Loucy (cell line): Measurements from ENCODE around the gene PRMT3.
"Not testable (repeated sequence)": the region's sequence is repeated elsewhere in the genome, so short reads cannot be mapped to it uniquely, and the experiment has no call there.

Source experiments
- H2AFZ ChIP-seq: fragments of 200-600 bp; sonication (generic); 2 replicates; pipeline ENCODE4 v1.6.0; 2016; ENCODE audit warnings: antibody characterized with exemption, mild to moderate bottlenecking, low read length, moderate library complexity
- H3F3A ChIP-seq: fragments of 200-600 bp; 2 replicates; pipeline ENCODE4 v1.6.0; 2016; ENCODE audit warnings: antibody characterized with exemption, low read depth, mild to moderate bottlenecking
- H3K27me3 ChIP-seq: fragments of 200-600 bp; sonication (generic); 2 replicates; pipeline ENCODE4 v1.6.1; 2014; ENCODE audit warnings: low read length, mild to moderate bottlenecking; ENCODE audit not compliant: insufficient read depth, poor library complexity, severe bottlenecking
- H3K36me3 ChIP-seq: fragments of 200-600 bp; sonication (generic); 2 replicates; pipeline ENCODE4 v1.6.1; 2016; ENCODE audit warnings: low read length; ENCODE audit not compliant: insufficient read depth
- H3K4me1 ChIP-seq: fragments of 200-600 bp; sonication (generic); 2 replicates; pipeline ENCODE4 v1.5.1; 2014; ENCODE audit warnings: low read length, mild to moderate bottlenecking; ENCODE audit not compliant: insufficient read depth, poor library complexity, severe bottlenecking
- H3K4me2 ChIP-seq: fragments of 200-600 bp; sonication (generic); 2 replicates; pipeline ENCODE4 v1.6.0; 2014; ENCODE audit warnings: antibody characterized with exemption, low read length, low read depth, mild to moderate bottlenecking; ENCODE audit not compliant: poor library complexity, severe bottlenecking
- H3K4me3 ChIP-seq: fragments of 200-600 bp; sonication (generic); 2 replicates; pipeline ENCODE4 v1.5.1; 2014; ENCODE audit warnings: low read length, mild to moderate bottlenecking, mixed read lengths; ENCODE audit not compliant: poor library complexity, severe bottlenecking
- H3K79me2 ChIP-seq: fragments of 200-600 bp; sonication (generic); 2 replicates; pipeline ENCODE4 v1.6.1; 2014; ENCODE audit warnings: low read length; ENCODE audit not compliant: insufficient read depth
- H3K9ac ChIP-seq: fragments of 200-600 bp; sonication (generic); 2 replicates; pipeline ENCODE4 v1.6.0; 2014; ENCODE audit warnings: mild to moderate bottlenecking, low read depth, low read length, moderate library complexity; ENCODE audit not compliant: poor library complexity, severe bottlenecking
- H3K9me2 ChIP-seq: fragments of 200-600 bp; sonication (generic); replicated peaks from 2 replicates; pipeline ENCODE4 v1.6.1; 2016; ENCODE audit warnings: low read depth, low read length, mixed read lengths
- H3K9me3 ChIP-seq: fragments of 200-600 bp; sonication (generic); 2 replicates; pipeline ENCODE4 v1.6.1; 2014; ENCODE audit warnings: mild to moderate bottlenecking, antibody characterized with exemption, low read length, low read depth; ENCODE audit not compliant: insufficient read depth
- H4K20me1 ChIP-seq: fragments of 200-600 bp; sonication (generic); 2 replicates; pipeline ENCODE4 v1.6.0; 2014; ENCODE audit warnings: antibody characterized with exemption, low read length, mild to moderate bottlenecking; ENCODE audit not compliant: insufficient read depth, poor library complexity, severe bottlenecking
- EZH2phosphoT487 ChIP-seq: fragments of 200-600 bp; IDR thresholded peaks from 2 replicates; pipeline ENCODE4 v1.6.1; 2018; ENCODE audit warnings: antibody characterized with exemption, mild to moderate bottlenecking, moderate library complexity, borderline replicate concordance
- TF ChIP-seq, protein P1 (sequence below): fragments of 200-600 bp; sonication (generic); conservative IDR thresholded peaks from 2 replicates; pipeline ENCODE4 v1.5.1; 2014; ENCODE audit warnings: mild to moderate bottlenecking, antibody characterized with exemption, low read length

PRMT3 gene

DNA sequence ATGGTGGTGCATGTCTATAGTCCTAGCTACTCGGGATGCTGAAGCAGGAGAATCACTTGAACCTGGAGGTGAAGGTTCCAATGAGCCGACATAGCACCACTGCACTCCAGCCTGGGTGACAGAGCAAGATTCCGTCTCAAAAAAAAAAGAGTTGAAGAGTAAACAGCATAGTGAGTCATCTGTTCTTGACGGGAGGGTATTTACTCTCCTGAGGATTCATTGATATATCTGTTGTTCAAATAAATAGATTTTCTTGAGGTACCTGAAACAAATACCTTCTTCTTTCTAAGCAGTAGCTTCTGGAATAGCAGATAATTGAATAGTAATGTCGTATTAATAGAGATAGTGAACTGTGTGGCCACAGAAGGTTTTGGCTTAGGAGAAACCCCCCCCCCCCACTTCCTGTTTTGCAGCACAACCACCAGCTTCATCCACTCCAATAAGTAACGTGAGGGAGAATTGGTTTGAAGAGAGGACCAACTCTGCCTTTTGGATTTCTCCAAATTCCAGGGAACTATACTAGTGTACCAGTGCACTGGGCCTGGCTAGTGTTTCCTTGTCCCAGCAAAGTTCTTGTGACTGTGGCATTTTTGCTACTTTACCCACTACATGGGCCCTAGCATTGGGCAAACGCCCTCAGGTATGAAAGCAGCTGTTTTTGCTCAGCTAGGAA is 90.0 kb downstream of the PRMT3 start:
- Histone ChIP-seq H3F3A (no peaks in the 10 kb centered on the region), H4K20me1 (no peaks in the 10 kb centered on the region), H3K9me3 (no peaks in the 10 kb centered on the region), H3K4me2 (no peak overlapping the region), H3K4me3 (no peak overlapping the region), H2AFZ (no peak overlapping the region), H3K9ac (no peak overlapping the region), H3K9me2 (no peaks in the 10 kb centered on the region), H3K36me3 (peaks cover 3% of the 10 kb centered on the region; the same call in 1 of the 2 replicates), H3K27me3 (no peaks in the 10 kb centered on the region), H3K79me2 (no peaks in the 10 kb centered on the region), H3K4me1 (no peaks in the 10 kb centered on the region)
- no peak for TF ChIP-seq EZH2phosphoT487
- TF ChIP-seq, protein P1, sequence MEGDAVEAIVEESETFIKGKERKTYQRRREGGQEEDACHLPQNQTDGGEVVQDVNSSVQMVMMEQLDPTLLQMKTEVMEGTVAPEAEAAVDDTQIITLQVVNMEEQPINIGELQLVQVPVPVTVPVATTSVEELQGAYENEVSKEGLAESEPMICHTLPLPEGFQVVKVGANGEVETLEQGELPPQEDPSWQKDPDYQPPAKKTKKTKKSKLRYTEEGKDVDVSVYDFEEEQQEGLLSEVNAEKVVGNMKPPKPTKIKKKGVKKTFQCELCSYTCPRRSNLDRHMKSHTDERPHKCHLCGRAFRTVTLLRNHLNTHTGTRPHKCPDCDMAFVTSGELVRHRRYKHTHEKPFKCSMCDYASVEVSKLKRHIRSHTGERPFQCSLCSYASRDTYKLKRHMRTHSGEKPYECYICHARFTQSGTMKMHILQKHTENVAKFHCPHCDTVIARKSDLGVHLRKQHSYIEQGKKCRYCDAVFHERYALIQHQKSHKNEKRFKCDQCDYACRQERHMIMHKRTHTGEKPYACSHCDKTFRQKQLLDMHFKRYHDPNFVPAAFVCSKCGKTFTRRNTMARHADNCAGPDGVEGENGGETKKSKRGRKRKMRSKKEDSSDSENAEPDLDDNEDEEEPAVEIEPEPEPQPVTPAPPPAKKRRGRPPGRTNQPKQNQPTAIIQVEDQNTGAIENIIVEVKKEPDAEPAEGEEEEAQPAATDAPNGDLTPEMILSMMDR = no peak

DNA sequence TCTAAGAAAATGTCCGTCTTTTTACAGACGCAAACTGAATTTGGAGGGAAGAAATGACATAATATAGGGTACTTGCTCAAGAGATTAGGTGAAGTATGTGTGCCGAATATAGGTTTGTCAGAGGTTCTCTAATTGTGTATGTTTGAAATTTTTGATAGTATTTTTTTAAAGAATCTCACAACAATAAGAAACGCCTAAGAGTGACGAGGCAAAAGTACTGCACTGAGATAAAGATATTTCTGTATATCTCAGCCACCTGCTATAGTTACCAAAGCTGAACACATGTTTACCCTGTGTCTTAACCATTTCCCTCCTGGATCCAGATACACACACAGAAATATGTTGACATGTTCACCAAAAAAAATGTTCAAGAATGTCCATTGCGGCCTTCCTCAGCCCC is 92.0 kb downstream of the PRMT3 start:
- Histone ChIP-seq H3K4me1 (no peaks in the 10 kb centered on the region), H3F3A (no peaks in the 10 kb centered on the region), H3K9me2 (no peaks in the 10 kb centered on the region), H3K4me3 (no peak overlapping the region), H4K20me1 (no peaks in the 10 kb centered on the region), H3K36me3 (peaks cover 6% of the 10 kb centered on the region; the same call in 1 of the 2 replicates), H3K9ac (no peak overlapping the region), H3K9me3 (peaks cover 4% of the 10 kb centered on the region; the same call in 1 of the 2 replicates), H3K4me2 (no peak overlapping the region), H3K79me2 (no peaks in the 10 kb centered on the region), H3K27me3 (no peaks in the 10 kb centered on the region), H2AFZ (no peak overlapping the region)
- TF ChIP-seq EZH2phosphoT487 = no peak
- TF ChIP-seq, protein P1 = no peak

DNA sequence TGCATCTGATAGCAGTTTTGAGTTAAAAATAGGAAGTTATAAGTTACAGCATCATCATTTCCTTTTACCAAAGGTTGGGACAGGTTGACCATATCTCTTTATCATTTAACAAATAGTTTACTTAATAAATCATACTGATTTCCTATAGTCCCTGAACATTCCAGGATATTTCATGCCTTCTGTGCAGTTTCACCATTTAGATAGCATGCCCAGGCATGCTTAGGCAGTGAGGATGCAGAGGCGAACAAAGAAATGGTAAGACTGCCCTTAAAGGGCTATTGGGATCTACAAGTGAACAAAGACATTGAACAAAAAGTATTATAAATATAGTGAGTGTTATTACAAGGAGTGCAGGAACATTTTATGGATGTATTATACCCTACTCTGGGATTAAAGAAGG is 96.4 kb downstream of the PRMT3 start:
- Histone ChIP-seq H3K79me2 (no peaks in the 10 kb centered on the region), H2AFZ (no peak overlapping the region), H3K9me3 (peaks cover 4% of the 10 kb centered on the region; the same call in 1 of the 2 replicates), H3K4me1 (peaks cover 7% of the 10 kb centered on the region), H3F3A (no peaks in the 10 kb centered on the region), H3K36me3 (peaks cover 8% of the 10 kb centered on the region; the same call in 1 of the 2 replicates), H3K9me2 (no peaks in the 10 kb centered on the region), H3K27me3 (no peaks in the 10 kb centered on the region), H4K20me1 (no peaks in the 10 kb centered on the region), H3K4me3 (no peak overlapping the region), H3K4me2 (no peak overlapping the region), H3K9ac (no peak overlapping the region)
- TF ChIP-seq EZH2phosphoT487 = no peak
- TF ChIP-seq, protein P1 = no peak

DNA sequence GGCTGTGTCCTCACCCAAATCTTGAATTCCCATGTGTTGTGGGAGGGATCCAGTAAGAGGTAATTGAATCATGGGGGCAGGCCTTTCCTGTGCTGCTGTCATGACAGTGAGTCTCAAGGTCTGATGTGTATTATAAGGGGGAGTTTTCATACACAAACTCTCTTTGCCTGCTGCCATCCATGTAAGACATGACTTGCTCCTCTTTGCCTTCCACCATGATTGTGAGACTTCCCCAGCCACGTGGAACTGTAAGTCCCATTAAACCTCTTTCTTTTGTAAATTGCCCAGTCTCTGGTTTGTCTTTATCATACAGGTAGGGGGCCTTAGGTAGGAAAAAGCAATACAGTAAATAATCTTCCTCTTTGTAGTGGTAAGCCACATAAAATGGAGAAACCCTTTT is 96.9 kb downstream of the PRMT3 start:
- H3K9me3 ChIP-seq, H3K9me2 ChIP-seq, H3F3A ChIP-seq, H3K4me3 ChIP-seq, H3K79me2 ChIP-seq, H2AFZ ChIP-seq, H3K4me2 ChIP-seq, H4K20me1 ChIP-seq, H3K9ac ChIP-seq, H3K36me3 ChIP-seq, H3K27me3 ChIP-seq: not testable (repeated sequence)
- H3K4me1 ChIP-seq = peaks cover 12% of the 10 kb centered on the region
